Cardiac septum (tissue), 1 donor: ENCODE data around the gene CCNQ. TPM values are rescaled to one million over a fixed set of nuclear protein-coding genes. Genes with fewer than 3 reads are reported as not detected.

Source experiments
- DNase-seq: peaks from one replicate; pipeline ENCODE4 v3.0.0-alpha.2; 2020; ENCODE audit warnings: low spot score
- intact Hi-C: fragments of 100-400 bp; cut with DNase I; formaldehyde crosslinking; loops from one replicate; pipeline ENCODE4 v1.14.0; 2022
- total RNA-seq: library from RNA; stranded (reverse); fragmentation: NEBNext Ultra II Directional; extraction: Animal tissue kit (Norgen Biotek cat#: 25700); gene quantifications from one replicate; pipeline ENCODE4 v1.2.1, GENCODE V29; 2021
- donor health status: DM: no; HTN: no; CAD: no.

CCNQ gene
- total RNA-seq, 1 donor from 2014 or later: 23.3 TPM

GRCh38 chrX:153638436-153639176 lies 39.7 kb upstream of the CCNQ start:
- peak; percentile 72 for DNase-seq
- intact Hi-C loops: no loop called here

GRCh38 chrX:153638041-153638371 lies 39.1 kb upstream of the CCNQ start:
- DNase-seq: no peak
- intact Hi-C loops: no loop called here

GRCh38 chrX:153637121-153638040 lies 38.4 kb upstream of the CCNQ start:
- peak; percentile 62 for DNase-seq
- intact Hi-C loops: no loop called here

- intact Hi-C loops: no loop called here
- DNase-seq: peak; percentile 67
Measured at GRCh38 chrX:153636716-153637115, 37.8 kb upstream of the CCNQ start.

GRCh38 chrX:153635788-153636668 lies 37.1 kb upstream of the CCNQ start:
- peak; percentile 65 for DNase-seq

GRCh38 chrX:153635388-153635787 lies 36.4 kb upstream of the CCNQ start:
- no peak for DNase-seq
- intact Hi-C loops: no loop called here

More at GRCh38 chrX:153635788-153636668, 37.1 kb upstream of the CCNQ start:
- intact Hi-C loops: no loop called here

- intact Hi-C loops: no loop called here
- no peak for DNase-seq
Measured at GRCh38 chrX:153634832-153635231, 35.9 kb upstream of the CCNQ start.

- DNase-seq: no peak
- intact Hi-C loops: no loop called here
Measured at GRCh38 chrX:153634236-153634635, 35.3 kb upstream of the CCNQ start.

- intact Hi-C loops: no loop called here
- DNase-seq: no peak
Measured at GRCh38 chrX:153633607-153634180, 34.8 kb upstream of the CCNQ start.

- no peak for DNase-seq
- intact Hi-C loops: no loop called here
Measured at GRCh38 chrX:153633048-153633447, 34.1 kb upstream of the CCNQ start.

- intact Hi-C loops: no loop called here
Measured at GRCh38 chrX:153632595-153632946, 33.6 kb upstream of the CCNQ start.

GRCh38 chrX:153631907-153632594 lies 33.1 kb upstream of the CCNQ start:
- intact Hi-C loops: no loop called here
- no peak for DNase-seq

More at GRCh38 chrX:153632595-153632946, 33.6 kb upstream of the CCNQ start:
- DNase-seq: no peak

- DNase-seq: no peak
- intact Hi-C loops: no loop called here
Measured at GRCh38 chrX:153631346-153631745, 32.4 kb upstream of the CCNQ start.

- intact Hi-C loops: no loop called here
- no peak for DNase-seq
Measured at GRCh38 chrX:153628665-153629064, 29.7 kb upstream of the CCNQ start.

- no peak for DNase-seq
- intact Hi-C loops: no loop called here
Measured at GRCh38 chrX:153628129-153628528, 29.2 kb upstream of the CCNQ start.

GRCh38 chrX:153627675-153628111 lies 28.8 kb upstream of the CCNQ start:
- no peak for DNase-seq
- intact Hi-C loops: no loop called here

- intact Hi-C loops: no loop called here
- no peak for DNase-seq
Measured at GRCh38 chrX:153626863-153627674, 28.1 kb upstream of the CCNQ start.

- intact Hi-C loops: no loop called here
- no peak for DNase-seq
Measured at GRCh38 chrX:153626025-153626633, 27.2 kb upstream of the CCNQ start.
